ENCODE results near the gene MYLK3.
"Not testable (repeated sequence)": the region's sequence is repeated elsewhere in the genome, so short reads cannot be mapped to it uniquely, and the experiment has no call there.

The MYLK3 gene

DNA sequence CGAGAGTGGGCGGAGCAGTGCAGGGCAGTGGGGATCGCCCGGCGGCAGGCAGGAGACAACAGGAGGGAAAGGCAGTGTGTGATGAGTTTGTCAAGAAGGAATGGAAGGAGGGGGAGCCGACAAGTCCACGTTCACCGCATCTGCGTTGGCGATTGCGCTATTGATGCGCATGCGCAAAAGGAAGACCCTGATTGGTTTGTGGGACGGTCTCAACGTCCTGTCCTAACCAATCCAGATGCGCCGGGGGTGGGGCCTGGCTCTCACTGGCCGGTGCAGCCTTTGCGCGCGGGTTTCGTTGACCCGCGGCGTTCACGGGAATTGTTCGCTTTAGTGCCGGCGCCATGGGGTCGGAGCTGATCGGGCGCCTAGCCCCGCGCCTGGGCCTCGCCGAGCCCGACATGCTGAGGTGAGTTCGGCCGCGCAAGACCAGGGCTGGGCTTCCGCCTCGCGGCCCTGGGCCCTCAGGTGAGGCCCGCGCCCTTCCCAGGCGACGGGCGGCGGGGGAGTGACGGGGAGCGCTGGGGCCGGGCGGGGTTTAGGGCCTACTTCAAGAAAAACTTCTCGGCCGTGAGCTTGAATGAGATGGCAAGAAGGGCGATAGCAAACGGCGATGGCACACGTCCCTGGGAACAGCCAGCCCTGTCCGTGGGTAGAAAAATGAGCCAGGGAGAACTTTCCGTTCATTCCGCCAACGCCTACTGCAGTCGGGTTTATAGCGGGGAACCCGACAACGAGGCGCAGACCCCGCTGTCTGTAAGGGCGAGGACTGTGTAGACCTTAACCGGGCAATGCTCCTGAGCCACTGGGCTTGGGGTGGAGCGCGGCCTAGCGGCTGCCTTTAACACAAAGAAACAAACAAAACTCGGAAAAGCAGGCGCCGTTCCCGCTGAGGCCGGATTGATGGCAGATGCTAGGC is 58.5 kb downstream of the MYLK3 start, which contains the start of gene ORC6:
Gene ORC6, plus strand, starts transcription at position 295 of the 916 bp plus-strand sequence. Its CDS starts 47 bp downstream, at position 342.
- peak; percentile 97 for DNase-seq (ENCODE audit: low read depth in 2 of 2)

DNA sequence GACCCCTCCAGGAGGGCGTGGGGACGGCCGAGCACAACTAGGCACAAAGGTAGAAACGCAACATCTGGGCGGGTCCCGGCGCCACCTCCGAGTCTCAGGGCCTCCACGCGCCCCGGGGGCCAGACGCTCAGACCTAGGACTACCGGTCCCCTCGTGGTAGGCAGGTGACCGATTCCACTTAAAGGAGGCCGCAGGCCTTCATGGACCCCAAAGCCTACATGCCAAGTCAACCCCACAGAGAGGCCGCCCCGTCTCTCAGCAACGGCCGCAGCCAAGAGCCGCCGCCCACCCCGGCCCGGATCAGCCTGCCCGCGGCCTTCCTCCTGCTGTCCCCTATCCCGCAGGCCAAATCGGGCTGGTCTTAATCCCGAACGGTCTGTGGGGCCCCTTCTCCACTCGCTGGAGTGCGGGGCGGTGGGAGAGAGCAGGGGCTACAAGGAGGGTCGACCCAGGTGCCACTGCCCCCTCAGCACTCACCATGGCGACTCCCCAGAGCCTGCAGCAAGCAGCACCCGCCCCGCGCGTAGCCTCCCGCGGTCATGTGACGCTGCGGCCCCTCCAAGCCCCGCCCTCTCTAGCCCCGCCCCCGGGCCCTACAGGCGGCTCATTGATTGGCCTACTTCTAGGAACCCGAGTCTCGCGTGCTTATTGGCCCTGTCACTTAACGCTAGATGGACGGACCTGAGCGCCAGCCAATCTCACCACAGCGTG is 59.3 kb downstream of the MYLK3 start, which contains the start of gene VPS35:
Gene VPS35, minus strand, starts transcription at position 525 of the 711 bp plus-strand sequence. Its CDS starts 45 bp downstream, at position 480.
- peak; percentile 99 to 100 for DNase-seq (ENCODE audit: low read depth in 2 of 2)

DNA sequence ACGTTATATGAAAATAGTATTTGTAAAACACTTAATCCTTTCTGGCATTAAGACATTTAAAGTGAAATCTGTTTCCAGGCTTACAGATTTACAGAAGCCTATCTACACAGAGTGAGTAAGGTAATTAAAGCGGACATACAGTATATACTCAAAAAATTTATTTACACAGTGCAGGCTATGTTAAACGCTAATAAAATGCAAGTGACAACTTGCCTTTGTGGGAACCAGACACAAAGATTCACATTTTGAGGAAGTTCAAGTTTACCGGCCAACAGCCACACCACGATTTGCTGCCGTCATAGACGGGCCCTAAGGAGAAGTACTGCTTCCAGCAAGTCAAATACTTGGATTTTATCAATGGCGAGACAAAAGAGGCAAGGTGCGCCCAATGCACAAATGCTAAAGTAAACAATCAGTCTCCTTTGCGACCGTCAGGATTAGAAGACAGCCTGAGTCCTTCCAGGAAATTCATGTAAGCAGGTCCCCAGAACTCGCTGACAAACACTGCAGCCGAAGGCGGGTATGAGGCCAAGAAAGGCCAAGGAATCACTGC is 60.0 kb downstream of the MYLK3 start:
- no peak for DNase-seq (ENCODE audit: low read depth in 2 of 2)

DNA sequence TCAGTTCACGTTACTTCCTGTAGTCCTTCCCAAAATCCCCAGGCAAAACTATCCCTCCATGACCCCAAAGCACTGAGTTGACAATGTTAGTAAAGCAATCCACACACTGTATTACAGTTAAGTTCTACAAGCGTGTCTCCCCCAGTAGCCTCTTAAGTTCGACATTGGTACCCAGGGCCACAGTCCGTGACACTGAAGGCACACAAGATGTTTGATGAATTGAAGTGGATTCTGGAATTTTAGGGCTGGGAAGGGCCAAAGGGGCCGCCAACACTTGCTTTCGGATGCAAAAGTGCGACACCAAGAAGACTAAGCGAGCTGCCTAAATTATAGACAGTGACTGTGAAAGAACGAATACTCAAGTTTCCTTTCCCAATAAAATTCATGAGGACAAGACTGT is 60.7 kb downstream of the MYLK3 start:
- no peak for DNase-seq (ENCODE audit: low read depth in 2 of 2)

DNA sequence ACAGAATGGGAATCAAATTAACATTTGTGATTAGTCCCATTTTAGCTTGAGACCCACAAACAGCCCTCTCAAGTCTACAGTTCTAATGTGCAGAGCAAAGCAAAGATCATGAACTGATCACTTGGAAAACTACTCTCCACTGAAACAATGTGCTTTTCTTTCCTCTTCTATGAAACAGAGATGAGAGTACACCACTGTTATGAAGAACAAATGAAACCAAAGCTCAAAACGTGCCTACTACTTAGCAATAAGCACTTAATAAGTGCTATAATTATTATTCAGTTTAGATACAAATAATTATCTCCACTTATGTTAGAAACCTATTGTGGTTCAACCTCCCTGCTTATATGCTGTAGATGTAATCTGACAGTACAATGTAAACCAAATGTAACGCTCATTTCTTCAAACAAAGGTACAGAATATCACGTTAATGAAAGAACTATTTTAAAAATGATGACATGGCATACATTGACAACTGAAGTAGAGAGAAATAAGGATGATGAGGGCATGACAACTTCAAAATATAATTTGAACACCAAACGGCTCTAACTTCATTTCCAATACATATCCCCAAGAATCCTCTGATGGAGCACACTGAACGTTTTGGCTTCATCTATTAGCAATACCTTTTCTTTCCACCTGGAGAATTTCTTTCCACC is 61.2 kb downstream of the MYLK3 start:
- DNase-seq (ENCODE audit: low read depth in 2 of 2): no peak

DNA sequence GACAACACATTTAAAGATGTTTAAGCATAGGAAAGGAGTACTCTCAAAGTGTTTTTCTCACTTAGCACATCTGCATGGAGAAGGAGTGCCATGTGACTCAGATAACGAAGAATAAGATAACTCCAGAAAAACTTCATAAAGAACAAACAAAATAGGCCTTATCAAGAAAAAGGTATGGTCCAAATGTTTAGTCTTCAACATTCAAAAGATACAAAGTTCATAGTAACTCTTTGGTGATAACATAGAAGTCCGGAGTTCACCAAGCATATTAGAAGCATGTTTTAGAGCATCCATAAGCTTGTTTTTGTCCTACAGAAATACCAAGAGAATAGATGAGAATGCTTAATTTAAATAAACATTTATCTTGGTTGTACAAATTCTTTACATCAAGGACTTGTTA is 66.3 kb downstream of the MYLK3 start:
- not testable (repeated sequence) for DNase-seq (ENCODE audit: low read depth in 2 of 2)

GRCh38 chr16:46677943-46678342 is 70.2 kb downstream of the MYLK3 start:
- not testable (repeated sequence) for DNase-seq (ENCODE audit: low read depth in 2 of 2)

GRCh38 chr16:46673320-46674013 is 74.7 kb downstream of the MYLK3 start:
- peak in 1 of 2 donors; percentile 20 for DNase-seq (ENCODE audit: low read depth in 2 of 2)

GRCh38 chr16:46662123-46662522 is 86.0 kb downstream of the MYLK3 start:
- DNase-seq (ENCODE audit: low read depth in 2 of 2): no peak

GRCh38 chr16:46658925-46659324 is 89.2 kb downstream of the MYLK3 start:
- peak in 1 of 2 donors; percentile 3 for DNase-seq (ENCODE audit: low read depth in 2 of 2)

Data from stimulated activated CD8-positive, alpha-beta memory T cell treated with anti-CD3 and anti-CD28 coated beads, Interleukin-2, amount 100 ng/mL, for 48 hours (primary cell).